Mucosa of descending colon (tissue), 3 donors: Measurements from ENCODE around the gene CSGALNACT2. TPM values are rescaled to one million over a fixed set of nuclear protein-coding genes. Genes with fewer than 3 reads are reported as not detected.

Source experiments
- ATAC-seq: fragments of 200-7000 bp; cut with Tn5 transposase; one replicate; pipeline ENCODE4 v1.9.1; 2020; ENCODE audit warnings: mild to moderate bottlenecking, moderate library complexity
- DNase-seq, 3 donors: peaks; one replicate each; pipeline ENCODE4 v3.0.0-alpha.2; 2020
- H3K36me3 ChIP-seq: fragments of 200-600 bp; one replicate; pipeline ENCODE4 v1.8.0; 2021; ENCODE audit warnings: low read depth, mild to moderate bottlenecking
- H3K4me1 ChIP-seq: fragments of 200-600 bp; one replicate; pipeline ENCODE4 v1.8.0; 2021; ENCODE audit warnings: low read depth, mild to moderate bottlenecking
- H3K4me3 ChIP-seq: fragments of 200-600 bp; one replicate; pipeline ENCODE4 v1.8.0; 2021; ENCODE audit warnings: mild to moderate bottlenecking
- H3K9me3 ChIP-seq: fragments of 200-600 bp; one replicate; pipeline ENCODE4 v1.8.0; 2021; ENCODE audit warnings: mild to moderate bottlenecking
- intact Hi-C, 2 donors: fragments of 100-400 bp; cut with DNase I in 1 of 2; cut with micrococcal nuclease in 1 of 2; formaldehyde crosslinking; loops; one replicate each; pipeline versions ENCODE4 v1.11.0 to v1.11.1; 2022; cut with DNase I, micrococcal nuclease
- total RNA-seq, 3 donors: library from RNA; stranded (reverse); fragmentation: NEBNext Ultra II Directional in 2 of 3; extraction: Animal tissue kit (Norgen Biotek cat#: 25700) in 2 of 3; gene quantifications; one replicate each; pipeline versions ENCODE4 v1.2.1 to v1.2.4, GENCODE V29; 2021 to 2023
- TF ChIP-seq, protein P1 (sequence below): fragments of 200-600 bp; IDR thresholded peaks from one replicate; pipeline ENCODE4 v1.8.0; 2022; ENCODE audit warnings: antibody characterized with exemption, mild to moderate bottlenecking
- donor health status: DM: no; HTN: no; CAD: no; lungs with moderate emphysema.
- donor health status: DM: no; HTN: no; CAD: no.
- donor health status: DM: no; HTN: yes; CAD: no.

Gene CSGALNACT2
- total RNA-seq, 3 donors from 2014 or later, result 3.9 to 20.1 (median 7.4) TPM

DNA sequence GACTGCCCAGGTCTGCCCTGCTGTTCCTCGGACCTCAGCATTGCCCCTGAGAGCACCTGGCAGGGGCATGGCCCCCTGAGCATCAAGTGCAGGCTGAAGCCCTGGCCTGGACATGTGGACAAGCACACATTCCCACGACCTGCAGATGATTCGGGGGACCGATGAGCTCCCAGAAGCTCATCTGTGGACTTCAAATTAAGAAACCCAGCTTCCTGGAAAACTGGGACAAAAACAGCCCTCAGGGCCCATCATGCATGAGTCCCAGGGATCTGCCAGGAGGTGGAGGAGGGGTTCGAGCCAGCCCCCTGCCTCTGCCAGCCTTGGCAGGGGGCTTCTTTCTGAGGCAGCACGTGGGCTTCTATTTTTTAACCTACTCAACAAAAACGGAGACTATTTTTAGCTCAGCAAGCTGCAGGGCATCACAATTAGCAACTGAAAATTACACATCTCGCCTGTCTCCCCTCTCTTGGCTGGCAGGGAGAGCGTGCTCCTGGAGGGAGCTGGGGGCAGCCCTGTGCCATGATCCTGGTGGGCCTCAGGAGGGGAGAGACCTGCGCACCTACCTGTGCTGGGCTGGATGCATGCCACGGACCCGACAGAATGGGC is 76.8 kb downstream of the CSGALNACT2 start:
- ATAC-seq (no peak), DNase-seq (peak in 1 of 3 donors; percentile 24)
- intact Hi-C loops, result no loop called here
- H3K4me1 ChIP-seq, result no peaks in the 10 kb centered on the region
- no peaks in the 10 kb centered on the region for H3K9me3 ChIP-seq
- TF ChIP-seq, protein P1, sequence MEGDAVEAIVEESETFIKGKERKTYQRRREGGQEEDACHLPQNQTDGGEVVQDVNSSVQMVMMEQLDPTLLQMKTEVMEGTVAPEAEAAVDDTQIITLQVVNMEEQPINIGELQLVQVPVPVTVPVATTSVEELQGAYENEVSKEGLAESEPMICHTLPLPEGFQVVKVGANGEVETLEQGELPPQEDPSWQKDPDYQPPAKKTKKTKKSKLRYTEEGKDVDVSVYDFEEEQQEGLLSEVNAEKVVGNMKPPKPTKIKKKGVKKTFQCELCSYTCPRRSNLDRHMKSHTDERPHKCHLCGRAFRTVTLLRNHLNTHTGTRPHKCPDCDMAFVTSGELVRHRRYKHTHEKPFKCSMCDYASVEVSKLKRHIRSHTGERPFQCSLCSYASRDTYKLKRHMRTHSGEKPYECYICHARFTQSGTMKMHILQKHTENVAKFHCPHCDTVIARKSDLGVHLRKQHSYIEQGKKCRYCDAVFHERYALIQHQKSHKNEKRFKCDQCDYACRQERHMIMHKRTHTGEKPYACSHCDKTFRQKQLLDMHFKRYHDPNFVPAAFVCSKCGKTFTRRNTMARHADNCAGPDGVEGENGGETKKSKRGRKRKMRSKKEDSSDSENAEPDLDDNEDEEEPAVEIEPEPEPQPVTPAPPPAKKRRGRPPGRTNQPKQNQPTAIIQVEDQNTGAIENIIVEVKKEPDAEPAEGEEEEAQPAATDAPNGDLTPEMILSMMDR, result no peak
- H3K4me3 ChIP-seq, result no peak overlapping the region
- no peaks in the 10 kb centered on the region for H3K36me3 ChIP-seq

DNA sequence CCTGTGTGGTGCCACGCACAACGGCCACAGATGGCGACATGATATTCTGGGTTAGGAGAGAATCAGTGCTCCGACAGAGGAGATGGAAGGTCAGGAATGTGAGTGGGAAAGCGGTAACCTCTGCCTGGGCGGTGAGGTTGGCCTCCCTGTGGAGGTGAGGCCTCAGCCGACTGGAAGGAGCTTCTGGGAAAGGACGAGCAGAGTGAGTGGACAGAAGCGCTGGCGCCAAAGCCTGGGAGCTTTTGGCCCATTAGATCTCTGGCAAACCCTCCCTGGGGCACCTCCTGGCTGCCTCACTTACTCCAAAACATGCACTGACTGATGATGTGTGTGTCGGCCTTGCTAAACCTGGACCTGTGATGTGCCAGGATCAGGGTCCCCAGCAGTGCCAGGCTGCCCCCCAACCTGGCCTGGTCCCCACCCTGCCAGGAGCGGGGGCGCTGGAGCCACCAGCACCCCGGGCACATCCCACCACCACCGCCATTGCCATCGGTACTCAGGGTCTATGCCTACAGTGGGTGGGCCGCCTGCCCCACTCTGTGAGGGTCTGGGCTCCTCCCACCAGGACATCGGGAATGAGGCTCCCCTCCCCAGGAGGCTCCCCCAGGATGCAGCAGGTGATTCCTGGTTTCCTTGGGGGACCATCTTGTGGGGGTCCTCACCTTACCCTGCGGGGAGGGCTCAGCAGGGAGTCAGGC is 77.7 kb downstream of the CSGALNACT2 start:
- DNase-seq (peak in 1 of 3 donors; percentile 27), ATAC-seq (no peak)
- intact Hi-C loops, result no loop called here
- Histone ChIP-seq H3K9me3 (no peaks in the 10 kb centered on the region), H3K36me3 (no peaks in the 10 kb centered on the region), H3K4me1 (no peaks in the 10 kb centered on the region), H3K4me3 (no peak overlapping the region)
- TF ChIP-seq, protein P1, result no peak

DNA sequence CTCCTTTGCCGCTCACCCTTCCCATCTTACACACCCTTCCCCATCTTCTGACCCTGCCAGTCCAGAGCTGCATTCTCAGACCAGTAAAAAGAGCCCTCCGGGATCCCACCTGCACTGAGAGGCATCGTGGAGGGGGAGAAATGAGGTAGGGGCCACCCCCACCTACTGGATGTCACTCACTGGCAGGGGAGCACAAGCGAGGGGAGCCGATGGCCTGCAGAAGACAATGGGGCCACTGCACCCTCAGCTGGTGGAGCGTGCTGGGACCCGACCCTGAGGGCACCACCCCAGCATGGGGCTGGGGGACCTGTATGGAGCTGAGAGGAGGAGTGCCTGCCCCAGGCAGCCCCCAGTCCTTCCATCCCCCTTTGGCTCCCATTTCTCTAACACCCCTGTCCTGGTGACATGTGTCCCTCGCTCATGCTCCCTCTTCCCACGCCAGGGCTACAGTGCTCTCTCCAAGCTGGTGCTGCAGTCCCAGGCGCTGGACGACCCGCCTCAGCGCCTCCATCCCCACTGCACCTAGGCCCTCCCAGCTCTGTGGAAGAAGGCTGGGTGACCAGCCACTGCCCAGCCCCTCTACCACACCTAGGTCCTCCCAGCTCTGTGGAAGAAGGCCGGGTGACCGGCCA is 78.8 kb downstream of the CSGALNACT2 start:
- Histone ChIP-seq H3K4me1 (no peaks in the 10 kb centered on the region), H3K4me3 (no peak overlapping the region), H3K36me3 (no peaks in the 10 kb centered on the region), H3K9me3 (no peaks in the 10 kb centered on the region)
- intact Hi-C loops, result no loop called here
- no peak for ATAC-seq
- TF ChIP-seq, protein P1, result no peak
- peak in 2 of 3 donors; percentile 8 to 37 for DNase-seq

DNA sequence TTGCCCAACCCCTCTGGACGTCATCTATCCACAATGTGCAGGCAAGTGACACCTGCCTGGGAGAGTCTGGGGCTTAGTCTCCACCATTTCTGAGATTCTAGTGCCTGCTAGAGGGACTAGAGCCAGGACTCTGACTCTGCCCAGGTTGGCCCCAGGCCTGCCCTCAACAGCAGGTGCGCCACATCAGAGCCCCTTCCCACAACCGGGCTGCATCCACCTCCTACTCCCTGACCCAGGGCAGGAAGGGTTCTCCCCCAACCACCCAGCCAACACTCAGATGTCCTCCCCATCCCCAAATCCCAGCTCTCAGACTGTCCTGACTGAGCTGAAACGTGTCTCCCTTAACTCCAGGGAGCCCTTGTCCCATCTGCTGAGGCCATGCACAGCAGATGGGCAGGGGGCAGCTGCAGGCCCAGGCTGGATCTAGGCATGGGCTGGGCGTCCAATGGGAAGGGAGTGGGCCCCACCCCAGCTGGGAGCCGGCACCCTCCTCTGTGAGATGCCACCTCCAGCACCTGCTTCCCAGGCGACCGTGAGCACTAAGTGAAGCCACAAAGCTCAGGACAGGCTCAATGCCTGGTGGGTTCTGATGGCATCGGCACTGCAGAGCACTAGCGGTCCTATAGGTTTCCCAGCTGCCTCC is 79.4 kb downstream of the CSGALNACT2 start:
- Histone ChIP-seq H3K9me3 (no peaks in the 10 kb centered on the region), H3K4me3 (no peak overlapping the region), H3K4me1 (no peaks in the 10 kb centered on the region), H3K36me3 (no peaks in the 10 kb centered on the region)
- TF ChIP-seq, protein P1, result no peak
- DNase-seq (peak in 2 of 3 donors; percentile 11 to 14), ATAC-seq (no peak)
- intact Hi-C loops, result no loop called here

DNA sequence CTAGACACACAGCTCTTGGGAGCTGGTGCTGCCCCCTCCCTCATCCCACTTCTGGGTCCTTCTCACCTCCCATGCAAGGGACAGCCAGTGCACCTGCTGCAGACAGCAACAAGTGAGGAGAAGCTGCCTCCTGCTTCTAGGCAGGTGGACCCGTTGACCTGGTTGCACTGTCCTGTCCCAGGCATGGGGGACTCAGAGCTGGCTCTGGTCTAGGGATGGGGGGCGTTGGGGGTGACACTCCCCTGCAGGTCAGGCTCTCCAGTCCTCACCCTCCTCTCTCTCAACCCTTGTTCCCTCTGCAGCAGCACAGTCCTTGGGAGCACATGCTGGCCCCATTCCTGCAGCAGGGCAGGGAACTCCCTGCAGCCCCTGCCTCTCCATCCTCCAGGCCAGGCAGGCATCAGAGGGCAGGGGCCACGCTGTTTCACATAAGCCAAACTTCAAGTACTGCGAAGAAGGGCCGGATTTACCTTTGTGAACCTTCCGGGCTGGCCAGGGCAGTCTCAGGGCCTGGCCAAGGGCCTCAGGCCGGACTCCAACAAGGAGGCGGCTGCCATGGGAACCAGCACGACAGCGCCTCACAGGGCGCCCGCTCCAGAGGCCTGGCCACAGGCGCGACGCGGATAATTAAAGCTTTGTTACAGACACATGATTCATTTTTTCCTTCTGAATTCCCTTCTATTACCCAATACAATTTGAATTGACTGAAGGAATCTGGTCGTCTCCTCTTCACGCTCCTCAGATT is 80.1 kb downstream of the CSGALNACT2 start:
- no peak overlapping the region for H3K4me3 ChIP-seq
- no peak for ATAC-seq
- H3K9me3 ChIP-seq, result no peaks in the 10 kb centered on the region
- H3K4me1 ChIP-seq, result no peaks in the 10 kb centered on the region
- peak in 2 of 3 donors; percentile 8 to 31 for DNase-seq
- TF ChIP-seq, protein P1, result no peak
- no peaks in the 10 kb centered on the region for H3K36me3 ChIP-seq
- intact Hi-C loops, result no loop called here
